Measurements from ENCODE around the gene PDE4DIP.
"Not testable (repeated sequence)": the region's sequence is repeated elsewhere in the genome, so short reads cannot be mapped to it uniquely, and the experiment has no call there.

The PDE4DIP gene

DNA sequence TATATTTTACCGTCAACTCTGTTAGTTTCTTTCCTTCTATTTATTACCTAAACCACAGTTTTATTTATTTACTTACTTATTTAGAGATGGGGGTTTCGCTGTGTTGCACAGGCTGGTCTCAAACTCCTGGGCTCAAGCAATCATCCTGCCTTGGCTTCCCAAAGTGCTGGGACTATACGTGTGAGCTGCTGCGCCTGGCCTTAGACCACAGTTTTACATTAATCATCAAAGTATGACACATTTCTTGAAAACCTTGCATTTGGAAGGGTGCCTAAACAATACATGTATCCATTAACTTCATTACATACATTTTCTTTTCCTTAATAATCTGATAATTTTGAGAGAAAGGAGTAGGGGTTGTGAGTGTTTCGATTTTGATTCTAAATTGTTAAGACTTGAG is 124.9 kb downstream of the PDE4DIP start:
- not testable (repeated sequence) for DNase-seq (ENCODE audit: low read depth in 1 of 2, low spot score in 1 of 2)

DNA sequence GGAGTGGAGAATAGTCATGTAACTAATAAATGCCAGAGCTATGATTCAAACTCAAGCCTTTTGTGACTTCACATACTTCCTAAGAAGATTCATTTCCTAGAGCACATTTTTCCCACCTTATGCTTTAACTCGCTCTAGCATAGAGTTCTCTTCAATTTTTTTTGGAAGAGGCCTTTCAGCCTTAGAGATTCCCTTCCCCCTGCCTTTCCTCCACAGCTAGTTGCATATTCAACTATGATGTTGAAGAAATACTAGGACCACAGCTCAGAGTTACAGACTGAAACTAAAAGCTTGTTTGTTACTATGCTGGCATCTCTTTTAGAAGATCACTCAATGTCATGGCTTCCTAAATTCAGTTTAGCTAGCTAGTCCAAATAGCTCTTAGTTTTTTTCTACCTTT is 131.2 kb downstream of the PDE4DIP start:
- DNase-seq (ENCODE audit: low read depth in 1 of 2, low spot score in 1 of 2), result not testable (repeated sequence)

DNA sequence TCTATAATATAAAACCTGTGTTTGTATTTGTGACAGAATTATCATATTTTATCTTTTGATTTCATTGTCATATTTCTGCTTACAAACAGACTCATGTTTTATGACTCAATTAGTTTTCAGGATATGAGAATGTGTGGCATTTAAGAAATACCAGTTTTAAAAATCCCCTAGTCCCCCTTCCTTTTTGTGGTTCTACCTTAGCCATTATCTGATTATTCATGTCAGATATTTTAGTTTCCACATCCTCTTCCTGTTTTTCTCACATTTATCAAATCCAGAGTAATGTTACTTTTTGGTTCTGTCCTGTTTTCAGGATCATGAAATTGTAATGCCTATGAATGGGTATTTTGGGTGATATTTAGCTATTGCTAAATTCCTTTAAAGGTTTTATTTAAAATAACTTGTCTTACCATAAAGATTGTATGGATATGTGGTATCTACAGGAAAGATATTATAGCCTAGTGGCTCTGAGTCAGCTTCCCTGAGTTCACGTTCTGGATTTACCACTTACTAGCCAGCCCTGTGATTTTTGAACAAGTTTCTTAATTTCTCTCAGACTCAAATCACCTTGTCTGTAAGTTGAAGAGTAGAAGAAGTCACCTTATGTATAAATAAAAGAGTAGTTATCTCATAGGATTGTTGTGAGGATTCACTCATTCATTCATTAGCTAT is 131.8 kb downstream of the PDE4DIP start:
- not testable (repeated sequence) for DNase-seq (ENCODE audit: low read depth in 1 of 2, low spot score in 1 of 2)

DNA sequence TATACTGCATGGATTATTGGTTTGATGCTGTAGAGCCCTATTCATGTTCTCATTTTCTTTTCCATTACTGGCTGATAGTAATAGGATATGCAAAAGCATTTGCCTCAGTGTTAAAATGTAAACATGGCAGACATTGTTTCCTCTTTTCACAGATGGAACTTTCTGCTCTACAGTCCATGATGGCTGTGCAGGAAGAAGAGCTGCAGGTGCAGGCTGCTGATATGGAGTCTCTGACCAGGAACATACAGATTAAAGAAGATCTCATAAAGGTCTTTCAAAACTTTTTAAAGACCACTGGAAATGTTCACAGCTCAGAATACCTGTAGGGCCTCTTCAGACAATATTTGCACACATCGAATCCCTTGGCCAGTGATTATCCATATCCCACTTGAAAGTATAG is 133.6 kb downstream of the PDE4DIP start:
- not testable (repeated sequence) for DNase-seq (ENCODE audit: low read depth in 1 of 2, low spot score in 1 of 2)

DNA sequence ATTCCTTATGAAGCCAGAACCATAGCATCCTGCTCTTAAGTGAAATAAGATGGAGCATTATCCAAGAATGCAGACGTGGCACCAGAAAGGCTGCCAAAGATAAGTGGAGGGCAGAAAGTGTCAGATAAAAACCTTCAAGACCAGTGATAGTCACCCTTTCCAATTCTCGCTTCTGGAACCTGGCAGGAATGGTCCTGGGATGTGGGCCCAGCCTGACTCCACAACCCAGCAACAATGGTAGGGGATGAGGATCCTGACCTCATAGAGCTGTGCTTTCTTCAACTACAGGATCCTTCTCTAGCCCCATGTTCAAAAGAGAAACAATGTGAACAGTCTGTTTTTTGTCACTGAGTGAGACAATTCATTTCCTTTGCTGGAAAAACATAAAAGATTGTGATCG is 145.2 kb downstream of the PDE4DIP start:
- DNase-seq (ENCODE audit: low read depth in 1 of 2, low spot score in 1 of 2), result not testable (repeated sequence)

DNA sequence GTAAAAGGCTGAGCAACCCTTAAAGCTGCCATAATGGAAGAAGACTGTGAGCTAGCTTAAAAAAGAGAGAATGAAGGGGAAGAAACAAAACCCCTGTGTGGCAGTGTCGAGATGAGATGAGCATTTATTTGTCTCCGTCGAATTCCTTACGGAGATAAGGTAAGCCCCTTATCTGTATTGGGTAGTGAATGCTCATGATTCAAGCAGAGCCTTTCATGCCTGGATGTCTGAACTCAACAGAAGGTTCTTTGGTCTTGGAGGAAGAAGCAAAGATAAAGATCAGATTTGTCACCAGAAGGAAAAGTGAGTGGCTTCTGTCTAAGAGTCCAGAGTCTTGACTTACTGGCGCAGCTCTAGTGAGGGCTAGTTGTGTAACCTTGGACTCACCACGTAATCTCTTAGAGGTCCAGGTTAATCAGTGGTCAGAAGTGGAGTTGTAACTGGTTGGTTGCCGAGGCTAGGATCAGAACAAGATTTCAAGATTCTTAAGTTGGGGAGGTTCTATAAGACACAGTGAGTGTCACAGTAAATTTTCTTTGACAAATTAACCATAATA is 146.1 kb downstream of the PDE4DIP start:
- DNase-seq (ENCODE audit: low read depth in 1 of 2, low spot score in 1 of 2), result not testable (repeated sequence)

DNA sequence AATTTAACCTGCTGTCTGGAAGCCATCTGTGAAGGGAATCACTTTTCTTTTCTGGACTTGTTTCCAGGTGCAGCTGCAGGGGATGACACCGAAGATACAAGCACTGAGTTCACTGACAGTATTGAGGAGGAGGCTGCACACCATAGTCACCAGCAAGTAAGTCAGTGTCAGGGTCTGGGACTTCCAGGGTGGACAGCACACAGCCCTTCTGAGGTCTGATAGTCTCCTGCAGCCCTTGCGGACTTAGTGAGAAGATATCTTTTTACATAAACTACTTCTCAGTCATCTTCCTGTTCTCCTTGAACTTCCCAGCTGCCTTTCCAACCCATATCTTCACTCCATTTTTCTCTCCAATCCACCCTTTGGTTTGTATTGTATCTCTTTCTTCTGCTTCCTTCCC is 147.6 kb downstream of the PDE4DIP start:
- DNase-seq (ENCODE audit: low read depth in 1 of 2, low spot score in 1 of 2), result not testable (repeated sequence)

DNA sequence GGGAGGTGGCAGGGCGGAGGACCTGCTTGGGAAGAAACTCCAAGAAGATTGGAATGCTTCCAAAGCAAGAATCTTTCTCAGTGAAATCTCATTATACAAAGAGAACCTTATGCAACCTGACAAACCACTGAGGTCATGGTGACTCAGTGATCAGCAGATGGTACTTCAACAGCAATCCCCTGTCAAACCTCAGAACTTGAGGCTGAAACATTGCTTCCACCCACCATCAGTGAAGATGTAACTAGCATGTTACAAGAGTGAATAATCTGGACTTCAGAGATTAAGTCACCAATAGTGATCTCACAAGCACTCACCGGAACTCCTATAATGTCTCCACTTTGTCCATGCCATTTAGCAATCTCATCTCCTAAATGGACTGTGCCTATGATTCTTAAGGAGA is 148.1 kb downstream of the PDE4DIP start:
- DNase-seq (ENCODE audit: low read depth in 1 of 2, low spot score in 1 of 2), result not testable (repeated sequence)

DNA sequence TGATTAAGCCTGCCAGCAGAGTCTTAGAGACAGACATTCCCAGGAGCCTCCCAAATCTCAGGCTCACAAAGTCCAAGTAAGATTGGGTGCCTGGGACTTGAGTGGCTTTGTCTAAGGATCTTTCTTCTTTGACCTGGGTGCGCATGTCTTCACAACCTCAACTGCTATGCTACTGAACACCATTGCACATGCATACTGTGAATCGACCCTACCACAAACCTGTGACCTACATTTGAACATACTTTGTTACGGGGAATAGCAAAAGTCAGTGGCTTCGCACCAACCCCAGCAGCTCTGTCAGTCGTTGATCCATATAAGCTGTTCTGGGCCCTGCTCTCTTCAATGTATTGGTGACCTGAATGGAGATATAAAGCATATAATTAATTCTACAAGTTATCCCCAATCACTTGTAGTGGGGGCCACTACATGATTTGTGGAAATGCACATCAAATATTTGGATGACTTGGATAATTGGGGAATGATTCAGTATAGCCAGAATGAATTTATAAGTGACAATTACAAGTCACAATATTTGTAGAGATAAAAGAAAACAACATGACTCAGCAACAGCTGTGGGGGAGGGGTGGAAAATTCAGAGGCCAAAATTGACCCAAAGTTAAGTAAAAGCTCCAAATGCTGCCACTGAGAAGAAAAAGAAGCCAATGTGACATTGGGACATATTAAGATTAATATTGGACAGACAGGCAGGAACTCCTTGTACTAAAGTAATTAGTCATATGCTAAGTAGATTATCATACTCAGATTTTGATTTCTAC is 152.4 kb downstream of the PDE4DIP start:
- DNase-seq (ENCODE audit: low read depth in 1 of 2, low spot score in 1 of 2), result not testable (repeated sequence)

DNA sequence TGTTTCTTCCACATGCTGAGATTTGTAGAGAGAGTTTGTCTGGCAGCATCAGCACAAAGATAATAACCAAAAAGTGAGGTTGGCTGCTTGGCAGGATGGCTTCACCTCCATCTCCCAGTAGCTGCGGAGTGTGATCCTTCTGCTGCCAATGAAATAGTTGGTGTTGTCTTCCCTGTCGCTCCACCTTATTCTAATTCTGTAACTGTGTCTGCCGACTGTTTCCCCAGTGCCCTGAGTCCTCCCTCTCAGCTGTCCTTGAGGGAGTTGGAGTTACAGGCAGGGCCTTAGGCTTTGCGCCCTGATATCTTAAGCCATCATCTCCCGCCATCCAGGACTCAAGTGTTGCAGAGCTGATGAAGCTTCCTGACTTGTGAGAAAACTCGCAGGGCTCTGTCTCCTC is 153.2 kb downstream of the PDE4DIP start:
- not testable (repeated sequence) for DNase-seq (ENCODE audit: low read depth in 1 of 2, low spot score in 1 of 2)

DNA sequence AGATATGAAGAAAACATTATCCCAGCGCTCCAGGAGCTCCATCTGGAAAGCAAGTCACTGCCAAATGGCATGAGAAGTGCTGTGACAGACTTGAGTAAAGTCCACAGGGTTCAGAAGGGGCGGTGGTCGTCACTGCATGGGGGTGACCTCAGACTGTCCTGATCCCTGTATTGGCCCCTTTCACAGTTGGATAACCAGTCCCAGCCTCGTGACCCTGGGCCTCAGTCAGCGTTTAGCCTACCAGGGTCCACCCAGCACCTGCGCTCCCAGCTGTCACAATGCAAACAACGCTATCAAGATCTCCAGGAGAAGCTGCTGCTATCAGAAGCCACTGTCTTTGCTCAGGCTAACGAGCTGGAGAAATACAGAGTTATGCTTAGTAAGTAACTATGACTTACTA is 158.4 kb downstream of the PDE4DIP start:
- DNase-seq (ENCODE audit: low read depth in 1 of 2, low spot score in 1 of 2), result not testable (repeated sequence)

DNA sequence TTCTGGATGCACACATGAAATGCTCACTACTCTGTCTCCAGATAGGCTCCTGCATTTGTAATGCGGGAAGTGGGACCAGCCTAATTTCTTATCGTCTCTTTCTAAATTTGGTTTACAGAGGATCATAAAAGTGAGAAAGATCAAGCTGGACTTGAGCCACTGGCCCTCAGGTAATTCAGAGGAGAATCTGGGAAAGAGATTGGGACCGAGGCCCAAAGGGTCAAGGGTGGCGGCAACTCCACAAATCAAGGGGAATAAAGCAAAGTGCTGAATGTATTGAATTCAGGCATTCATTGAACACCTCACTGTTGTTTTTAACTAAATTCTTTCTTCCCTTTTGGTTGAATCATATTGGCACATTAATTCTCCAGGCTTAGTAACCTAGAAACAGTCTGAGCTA is 164.1 kb downstream of the PDE4DIP start:
- DNase-seq (ENCODE audit: low read depth in 1 of 2, low spot score in 1 of 2), result not testable (repeated sequence)

DNA sequence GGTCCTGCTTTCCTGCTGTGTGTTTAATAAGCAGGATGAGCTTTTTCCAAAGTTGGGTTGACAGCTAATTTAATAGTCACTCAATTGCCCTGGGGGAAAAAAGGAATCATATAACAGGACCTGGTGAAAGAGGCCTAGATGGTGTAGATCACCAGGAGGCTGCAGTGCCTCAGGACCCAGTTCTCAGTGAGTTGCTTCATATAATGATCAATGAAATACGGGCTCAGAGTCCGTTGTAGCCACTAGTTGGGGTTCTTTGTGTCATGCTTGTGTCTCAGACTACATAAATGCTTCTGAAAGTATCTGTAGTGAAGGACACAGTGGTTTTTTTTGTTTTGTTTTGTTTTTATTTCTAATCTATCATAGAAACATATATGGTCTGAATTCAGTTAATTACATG is 164.5 kb downstream of the PDE4DIP start:
- DNase-seq (ENCODE audit: low read depth in 1 of 2, low spot score in 1 of 2), result not testable (repeated sequence)

DNA sequence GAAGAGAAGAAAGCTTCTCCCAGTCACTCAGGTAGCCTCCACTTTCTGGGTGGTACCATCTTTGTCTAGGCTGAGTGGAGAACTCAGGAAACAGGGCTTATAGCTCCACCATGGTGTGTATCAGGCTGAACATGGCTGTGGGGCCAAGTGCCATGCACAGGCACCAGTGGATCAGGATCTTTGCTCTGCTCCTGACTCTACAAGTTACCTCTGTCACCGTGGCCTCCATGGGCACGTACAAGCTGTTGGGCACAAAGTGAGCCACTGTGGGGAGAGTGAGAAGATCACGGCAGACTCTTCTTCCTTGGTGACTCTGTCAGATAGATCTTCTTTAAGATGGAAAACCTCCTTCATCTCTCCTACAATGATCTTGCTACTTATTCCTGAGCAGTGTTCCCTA is 165.5 kb downstream of the PDE4DIP start:
- DNase-seq (ENCODE audit: low read depth in 1 of 2, low spot score in 1 of 2), result not testable (repeated sequence)

DNA sequence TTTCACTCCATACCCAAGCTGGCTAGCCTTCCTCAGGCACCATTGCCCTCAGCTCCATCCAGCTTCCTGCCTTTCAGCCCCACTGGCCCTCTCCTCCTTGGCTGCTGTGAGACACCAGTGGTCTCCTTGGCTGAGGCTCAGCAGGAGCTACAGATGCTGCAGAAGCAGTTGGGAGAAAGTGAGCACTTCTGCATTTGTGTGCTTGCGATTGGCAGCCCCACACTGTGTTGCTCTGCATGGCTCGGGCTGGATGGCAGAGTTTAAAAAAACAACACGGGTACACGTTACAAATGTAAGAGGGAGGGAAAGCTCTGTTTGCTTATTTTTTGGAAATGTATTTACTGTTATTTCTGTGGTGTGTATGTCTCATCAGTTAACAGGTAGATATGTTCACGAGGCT is 168.4 kb downstream of the PDE4DIP start:
- DNase-seq (ENCODE audit: low read depth in 1 of 2, low spot score in 1 of 2), result not testable (repeated sequence)

DNA sequence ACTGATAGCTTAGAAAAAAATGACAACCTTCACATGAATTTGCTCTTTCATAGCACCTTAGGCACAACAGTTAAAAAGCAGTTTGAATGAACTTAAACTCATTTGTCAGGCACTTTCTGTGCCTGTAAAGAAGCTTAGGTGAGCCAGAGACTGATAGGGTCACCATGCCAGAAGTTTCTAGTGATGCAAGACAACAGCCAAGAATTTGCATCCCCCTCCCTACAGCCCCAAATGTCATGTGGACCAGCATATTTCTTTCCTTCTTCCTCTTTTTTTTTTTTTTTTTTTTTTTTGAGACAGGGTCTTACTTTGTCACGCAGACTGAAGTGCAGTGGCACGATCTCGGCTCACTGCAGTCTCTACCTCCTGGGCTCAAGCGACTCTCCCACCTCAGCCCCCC is 169.3 kb downstream of the PDE4DIP start:
- not testable (repeated sequence) for DNase-seq (ENCODE audit: low read depth in 1 of 2, low spot score in 1 of 2)

DNA sequence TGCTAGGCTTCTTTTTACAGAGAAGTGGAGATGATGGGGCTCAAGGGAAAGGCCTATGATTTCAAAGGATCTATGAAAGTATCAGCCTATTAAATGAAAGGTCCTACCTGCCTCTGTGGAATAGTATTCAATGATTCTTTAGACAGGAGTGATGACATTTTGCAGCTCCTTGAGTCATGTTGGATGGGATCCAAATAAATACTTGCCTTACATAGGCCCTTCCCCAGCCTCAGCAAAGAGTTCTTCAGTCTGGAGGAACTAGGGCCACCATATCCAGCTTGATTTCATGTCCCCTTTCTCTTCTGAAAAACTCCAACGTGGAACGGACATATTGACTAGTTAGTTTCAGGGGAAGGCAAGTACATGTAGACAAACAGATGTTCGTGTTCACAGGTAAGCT is 171.3 kb downstream of the PDE4DIP start:
- not testable (repeated sequence) for DNase-seq (ENCODE audit: low read depth in 1 of 2, low spot score in 1 of 2)

DNA sequence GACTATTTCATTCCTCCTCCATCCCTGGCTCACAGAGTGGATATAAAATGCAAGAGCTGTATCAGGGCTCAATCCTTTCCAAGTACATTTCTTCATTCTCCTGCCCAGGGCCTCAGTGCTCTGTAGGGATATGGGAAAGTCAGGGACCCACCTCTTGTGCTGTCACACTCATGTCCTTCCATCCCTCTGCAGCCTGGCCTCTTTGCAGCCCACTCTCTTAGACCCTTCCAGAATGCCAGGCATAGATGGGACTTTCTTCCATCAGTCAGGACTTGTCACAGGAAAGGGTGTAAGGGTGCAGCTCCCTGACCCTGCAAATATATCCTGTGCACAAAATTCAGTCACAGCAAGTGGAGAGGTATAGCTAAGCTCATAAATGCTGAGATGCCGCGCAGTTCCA is 172.4 kb downstream of the PDE4DIP start:
- DNase-seq (ENCODE audit: low read depth in 1 of 2, low spot score in 1 of 2), result not testable (repeated sequence)

DNA sequence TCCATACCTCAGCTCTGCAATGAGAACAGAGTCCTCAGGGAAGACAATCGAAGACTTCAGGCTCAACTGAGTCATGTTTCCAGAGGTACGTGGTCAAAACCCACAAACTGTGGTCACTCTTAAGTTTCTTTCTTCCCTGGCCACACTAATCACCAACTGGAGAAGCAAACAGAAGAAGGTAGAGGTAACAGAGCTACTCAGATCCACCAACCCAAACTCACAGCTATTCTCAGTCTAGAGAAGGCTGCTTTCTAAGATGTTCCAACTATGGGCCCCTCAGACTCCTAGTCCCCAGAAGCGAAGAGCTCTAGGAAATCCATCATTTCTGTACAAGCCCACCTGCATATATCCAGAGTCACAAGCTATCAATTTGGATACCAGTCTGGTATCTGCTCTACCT is 174.3 kb downstream of the PDE4DIP start:
- not testable (repeated sequence) for DNase-seq (ENCODE audit: low read depth in 1 of 2, low spot score in 1 of 2)

DNA sequence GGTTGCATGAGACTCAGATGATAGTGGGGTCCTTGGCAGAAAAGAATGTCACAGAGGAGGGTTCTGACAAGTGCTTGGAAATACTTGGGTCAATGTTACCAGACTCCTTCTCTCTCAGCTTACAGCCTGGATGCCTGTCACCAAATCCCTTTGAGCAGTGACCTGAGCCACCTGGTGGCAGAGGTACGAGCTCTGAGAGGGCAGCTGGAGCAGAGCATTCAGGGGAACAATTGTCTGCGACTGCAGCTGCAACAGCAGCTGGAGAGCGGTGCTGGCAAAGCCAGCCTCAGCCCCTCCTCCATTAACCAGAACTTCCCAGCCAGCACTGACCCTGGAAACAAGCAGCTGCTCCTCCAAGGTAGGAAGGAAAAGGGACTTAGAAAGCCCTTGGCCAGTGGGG is 180.1 kb downstream of the PDE4DIP start:
- DNase-seq (ENCODE audit: low read depth in 1 of 2, low spot score in 1 of 2), result not testable (repeated sequence)

DNA sequence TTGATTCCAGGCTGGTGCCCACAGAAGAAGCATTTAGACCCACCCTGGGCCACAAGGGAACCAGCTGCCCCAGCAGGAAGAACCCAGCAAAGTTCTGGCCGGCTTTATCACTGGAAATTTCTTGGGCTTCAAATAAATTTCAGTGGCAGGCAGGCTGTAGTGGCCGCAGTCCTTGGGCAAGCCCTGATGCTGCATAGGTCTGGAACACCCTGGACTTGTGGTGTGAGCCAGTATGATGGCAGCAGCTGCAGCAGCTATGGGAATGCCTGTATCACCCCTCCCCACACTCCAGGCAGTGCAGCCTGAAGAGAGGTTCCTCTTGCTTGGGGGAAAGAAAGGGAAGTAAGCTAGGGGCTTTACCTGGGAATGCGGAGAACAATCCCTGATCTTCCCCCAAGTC is 189.7 kb downstream of the PDE4DIP start:
- not testable (repeated sequence) for DNase-seq (ENCODE audit: low read depth in 1 of 2, low spot score in 1 of 2)

DNA sequence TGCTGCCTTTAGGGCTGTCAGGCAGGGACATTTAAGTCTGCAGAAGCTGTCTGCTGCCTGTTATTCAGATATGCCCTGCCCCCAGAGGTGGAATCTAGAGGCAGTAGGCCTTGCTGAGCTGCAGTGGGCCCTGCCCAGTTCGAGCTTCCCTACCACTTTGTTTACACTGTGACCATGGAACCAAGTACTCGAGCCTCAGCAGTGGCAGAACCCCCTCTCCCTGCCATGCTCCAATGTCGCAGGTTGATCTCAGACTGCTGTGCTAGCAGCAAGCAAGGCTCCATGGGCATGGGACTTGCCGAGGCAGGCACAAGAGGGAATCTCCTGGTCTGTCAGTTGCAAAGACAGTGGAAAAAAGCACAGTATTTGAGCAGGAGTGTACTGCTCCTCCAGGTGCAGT is 198.8 kb downstream of the PDE4DIP start:
- not testable (repeated sequence) for DNase-seq (ENCODE audit: low read depth in 1 of 2, low spot score in 1 of 2)

Measured in stimulated activated CD4-positive, alpha-beta T cell treated with anti-CD3 and anti-CD28 coated beads, Interleukin-15, amount 100 ng/mL, for 1 hour (primary cell).